ENCODE measurements around the gene KSR2. TPM values are rescaled to one million over a fixed set of nuclear protein-coding genes. Genes with fewer than 3 reads are reported as not detected.
A peak's percentile ranks its signal among the peaks of the same experiment; 100 is the strongest.

The KSR2 gene
- total RNA-seq, 1 experiment from 2014 or later: not detected

DNA sequence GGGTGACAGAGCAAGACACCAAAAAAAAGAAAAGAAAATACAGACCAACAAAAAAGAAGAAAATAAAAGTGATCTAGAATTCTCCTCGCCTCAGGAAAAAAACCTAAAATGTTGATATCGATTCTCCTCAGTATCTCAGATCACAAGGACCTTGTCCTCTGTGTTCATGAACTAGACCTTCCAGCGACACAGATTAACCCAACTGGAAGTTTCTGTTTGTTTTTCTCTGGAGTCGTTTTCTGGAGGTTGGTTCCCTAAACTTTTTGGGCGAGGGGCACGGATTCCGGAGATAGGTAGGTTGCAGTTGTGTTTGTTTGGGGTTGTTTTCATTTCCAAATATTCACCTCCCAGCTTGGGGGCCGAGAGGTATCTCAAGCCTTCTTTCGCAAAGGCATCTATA lies 47.2 kb upstream of the KSR2 start:
- POLR2A ChIA-PET (ENCODE audit: low non-redundant PET): interaction anchor here (0.6 kb wide), 1 partner anchor 250 kb away, joined by 3 read pairs; no protein-coding TSS in a partner anchor
- peak overlapping the region; percentile 93 for H3K4me3 ChIP-seq (ENCODE audit: low read depth, low read length, poor library complexity, severe bottlenecking)
- TF ChIP-seq EZH2 (IDR thresholded peaks at IDR 0.05; ENCODE audit: borderline replicate concordance, low read depth, low read length, poor library complexity, severe bottlenecking): no peak
- TF ChIP-seq, protein P1, sequence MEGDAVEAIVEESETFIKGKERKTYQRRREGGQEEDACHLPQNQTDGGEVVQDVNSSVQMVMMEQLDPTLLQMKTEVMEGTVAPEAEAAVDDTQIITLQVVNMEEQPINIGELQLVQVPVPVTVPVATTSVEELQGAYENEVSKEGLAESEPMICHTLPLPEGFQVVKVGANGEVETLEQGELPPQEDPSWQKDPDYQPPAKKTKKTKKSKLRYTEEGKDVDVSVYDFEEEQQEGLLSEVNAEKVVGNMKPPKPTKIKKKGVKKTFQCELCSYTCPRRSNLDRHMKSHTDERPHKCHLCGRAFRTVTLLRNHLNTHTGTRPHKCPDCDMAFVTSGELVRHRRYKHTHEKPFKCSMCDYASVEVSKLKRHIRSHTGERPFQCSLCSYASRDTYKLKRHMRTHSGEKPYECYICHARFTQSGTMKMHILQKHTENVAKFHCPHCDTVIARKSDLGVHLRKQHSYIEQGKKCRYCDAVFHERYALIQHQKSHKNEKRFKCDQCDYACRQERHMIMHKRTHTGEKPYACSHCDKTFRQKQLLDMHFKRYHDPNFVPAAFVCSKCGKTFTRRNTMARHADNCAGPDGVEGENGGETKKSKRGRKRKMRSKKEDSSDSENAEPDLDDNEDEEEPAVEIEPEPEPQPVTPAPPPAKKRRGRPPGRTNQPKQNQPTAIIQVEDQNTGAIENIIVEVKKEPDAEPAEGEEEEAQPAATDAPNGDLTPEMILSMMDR (conservative IDR thresholded peaks at IDR 0.05; ENCODE audit: low read depth, low read length): no peak

DNA sequence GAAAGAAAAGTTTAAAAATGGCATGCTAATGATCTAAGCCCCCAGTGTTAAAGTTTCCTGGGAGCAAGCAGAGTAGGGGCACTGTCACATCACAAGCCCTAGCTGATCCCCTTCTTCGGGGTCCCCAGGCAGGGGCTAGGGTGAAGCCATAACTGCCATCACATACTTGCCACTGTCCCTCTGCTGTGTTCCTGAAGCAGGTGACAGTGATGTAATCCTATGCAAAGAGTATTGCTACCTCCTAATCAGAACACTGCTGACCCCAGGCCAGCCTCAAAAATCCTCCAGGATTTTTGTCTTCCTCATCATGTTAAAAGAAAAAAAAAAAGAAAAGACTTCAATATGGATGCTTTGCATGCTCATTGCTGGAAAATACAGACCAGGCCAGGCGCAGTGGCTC lies 46.5 kb upstream of the KSR2 start:
- ChIA-PET CTCF (no interaction called here), POLR2A (ENCODE audit: low non-redundant PET) (no interaction called here)
- no peak overlapping the region for H3K27ac ChIP-seq (ENCODE audit: low read depth, low read length, poor library complexity, severe bottlenecking)
- no peaks in the 10 kb centered on the region for H3K9me3 ChIP-seq (ENCODE audit: low read depth, low read length, poor library complexity, severe bottlenecking)
- no peak for DNase-seq (ENCODE audit: low spot score)
- no TSS peak for BruUV-seq (replicated peaks)
- H3K36me3 ChIP-seq (ENCODE audit: insufficient read depth, low read length, poor library complexity, severe bottlenecking): peaks cover 17% of the 10 kb centered on the region
- H3K4me3 ChIP-seq (ENCODE audit: low read depth, low read length, poor library complexity, severe bottlenecking): no peak overlapping the region
- peaks cover 11% of the 10 kb centered on the region for H3K4me1 ChIP-seq (ENCODE audit: insufficient read depth, low read length, poor library complexity, severe bottlenecking)
- intact Hi-C loops (cut with micrococcal nuclease; ENCODE audit: unreplicated experiment): no loop called here
- no peak for TF ChIP-seq EZH2 (IDR thresholded peaks at IDR 0.05; ENCODE audit: borderline replicate concordance, low read depth, low read length, poor library complexity, severe bottlenecking)
- TF ChIP-seq, protein P1 (conservative IDR thresholded peaks at IDR 0.05; ENCODE audit: low read depth, low read length): no peak
- no peaks in the 10 kb centered on the region for H3K27me3 ChIP-seq (replicated peaks; ENCODE audit: insufficient read depth, low read depth, low read length, poor library complexity)

More for the DNA sequence above, 47.2 kb upstream of the KSR2 start:
- CTCF ChIA-PET: no interaction called here
- no TSS peak for BruUV-seq (replicated peaks)
- Histone ChIP-seq H3K27me3 (replicated peaks; ENCODE audit: insufficient read depth, low read depth, low read length, poor library complexity) (no peaks in the 10 kb centered on the region), H3K4me1 (ENCODE audit: insufficient read depth, low read length, poor library complexity, severe bottlenecking) (peaks cover 11% of the 10 kb centered on the region), H3K27ac (ENCODE audit: low read depth, low read length, poor library complexity, severe bottlenecking) (no peak overlapping the region), H3K9me3 (ENCODE audit: low read depth, low read length, poor library complexity, severe bottlenecking) (no peaks in the 10 kb centered on the region), H3K36me3 (ENCODE audit: insufficient read depth, low read length, poor library complexity, severe bottlenecking) (peaks cover 23% of the 10 kb centered on the region)
- intact Hi-C loops (cut with micrococcal nuclease; ENCODE audit: unreplicated experiment): no loop called here
- DNase-seq (ENCODE audit: low spot score): no peak

DNA sequence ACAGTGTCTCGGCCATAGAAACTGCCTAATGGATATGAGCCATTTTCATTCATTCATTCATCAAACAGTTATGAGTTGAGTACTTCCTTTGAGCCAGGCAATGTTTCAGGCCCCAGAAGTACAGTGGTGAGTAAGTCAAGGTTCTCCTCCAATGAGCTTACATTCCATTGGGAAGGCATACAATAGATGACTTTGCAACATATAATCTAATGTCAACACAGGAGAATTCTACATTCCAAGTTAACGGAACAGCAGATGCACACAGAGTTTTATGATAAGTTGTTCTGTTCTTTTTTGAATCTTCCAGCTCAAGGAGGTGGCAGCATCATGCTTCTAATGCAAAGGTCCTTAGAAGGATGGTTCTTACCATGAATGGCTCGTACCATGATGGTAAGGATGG lies 44.5 kb upstream of the KSR2 start:
- ChIA-PET POLR2A (ENCODE audit: low non-redundant PET) (no interaction called here), CTCF (no interaction called here)
- H3K4me1 ChIP-seq (ENCODE audit: insufficient read depth, low read length, poor library complexity, severe bottlenecking): peaks cover 11% of the 10 kb centered on the region
- no peaks in the 10 kb centered on the region for H3K36me3 ChIP-seq (ENCODE audit: insufficient read depth, low read length, poor library complexity, severe bottlenecking)
- H3K4me3 ChIP-seq (ENCODE audit: low read depth, low read length, poor library complexity, severe bottlenecking): no peak overlapping the region
- TF ChIP-seq, protein P1 (conservative IDR thresholded peaks at IDR 0.05; ENCODE audit: low read depth, low read length): no peak
- TF ChIP-seq EZH2 (IDR thresholded peaks at IDR 0.05; ENCODE audit: borderline replicate concordance, low read depth, low read length, poor library complexity, severe bottlenecking): no peak
- intact Hi-C loops (cut with micrococcal nuclease; ENCODE audit: unreplicated experiment): no loop called here
- no TSS peak for BruUV-seq (replicated peaks)
- H3K9me3 ChIP-seq (ENCODE audit: low read depth, low read length, poor library complexity, severe bottlenecking): no peaks in the 10 kb centered on the region
- H3K27me3 ChIP-seq (replicated peaks; ENCODE audit: insufficient read depth, low read depth, low read length, poor library complexity): no peaks in the 10 kb centered on the region
- no peak for DNase-seq (ENCODE audit: low spot score)
- H3K27ac ChIP-seq (ENCODE audit: low read depth, low read length, poor library complexity, severe bottlenecking): no peak overlapping the region

Measured in A673 (cell line).